PC-9 (cell line): Measurements from ENCODE around the gene PIGB. TPM values are rescaled to one million over a fixed set of nuclear protein-coding genes. Genes with fewer than 3 reads are reported as not detected.

Experiments used
- BruUV-seq: library from RNA; stranded (reverse); fragments of 400-500 nt; replicated peaks from 2 replicates; lab custom pipeline; 2021; lab: Mats Ljungman, UMichigan
- CTCF ChIA-PET: fragments of 300-600 bp; sonication (Branson Sonifier 250); formaldehyde crosslinking; loops from one replicate; lab custom pipeline; 2022; ENCODE audit warnings: antibody characterized with exemption; lab: Charles Lee
- POLR2A ChIA-PET: fragments of 300-600 bp; sonication (Branson Sonifier 250); formaldehyde crosslinking; loops from one replicate; lab custom pipeline; 2022; ENCODE audit warnings: antibody characterized with exemption; ENCODE audit not compliant: unreplicated experiment; lab: Charles Lee
- DNase-seq, 2 experiments: peaks; one replicate each; pipeline versions ENCODE4 v3.0.0 to v3.0.0-alpha.2; 2015 to 2022; ENCODE audit warnings: mixed read lengths in 1 of 2
- H2AFZ ChIP-seq: fragments of 200-600 bp; sonication (generic); 2 replicates; pipeline ENCODE4 v1.8.1; 2017; ENCODE audit warnings: antibody characterized with exemption
- H3F3A ChIP-seq: fragments of 200-600 bp; sonication (generic); 2 replicates; pipeline ENCODE4 v1.8.1; 2017; ENCODE audit warnings: antibody characterized with exemption, mild to moderate bottlenecking, low read depth; ENCODE audit not compliant: insufficient read depth
- H3K27ac ChIP-seq: fragments of 200-600 bp; sonication (generic); 2 replicates; pipeline ENCODE4 v1.6.1; 2016; ENCODE audit warnings: mixed run types
- H3K27me3 ChIP-seq: fragments of 200-600 bp; sonication (generic); 2 replicates; pipeline ENCODE4 v1.6.1; 2016; ENCODE audit warnings: low read depth, mixed run types; ENCODE audit not compliant: insufficient read depth
- H3K36me3 ChIP-seq: fragments of 200-600 bp; sonication (generic); 2 replicates; pipeline ENCODE4 v1.6.1; 2016; ENCODE audit warnings: low read depth, mixed run types
- H3K4me1 ChIP-seq: fragments of 200-600 bp; sonication (generic); replicated peaks from 2 replicates; pipeline ENCODE4 v1.6.1; 2016; ENCODE audit warnings: mixed run types; ENCODE audit not compliant: insufficient read depth
- H3K4me2 ChIP-seq: fragments of 200-600 bp; sonication (generic); 2 replicates; pipeline ENCODE4 v1.6.1; 2017; ENCODE audit warnings: mixed run types
- H3K4me3 ChIP-seq: fragments of 200-600 bp; sonication (generic); 2 replicates; pipeline ENCODE4 v1.6.1; 2016; ENCODE audit warnings: mixed run types
- H3K79me2 ChIP-seq: fragments of 200-600 bp; sonication (generic); 2 replicates; pipeline ENCODE4 v1.6.1; 2017; ENCODE audit warnings: low read depth, mixed run types
- H3K9me2 ChIP-seq: fragments of 200-600 bp; sonication (generic); 2 replicates; pipeline ENCODE4 v1.8.1; 2017; ENCODE audit warnings: mild to moderate bottlenecking; ENCODE audit not compliant: insufficient read depth
- H3K9me3 ChIP-seq: fragments of 200-600 bp; sonication (generic); 2 replicates; pipeline ENCODE4 v1.8.1; 2016; ENCODE audit warnings: low read depth; ENCODE audit not compliant: insufficient read depth
- H4K20me1 ChIP-seq: fragments of 200-600 bp; sonication (generic); 2 replicates; pipeline ENCODE4 v1.8.1; 2017; ENCODE audit not compliant: insufficient read depth
- EZH2 ChIP-seq: fragments of 200-600 bp; sonication (generic); IDR thresholded peaks from 2 replicates; pipeline ENCODE4 v1.8.0; 2017; ENCODE audit warnings: antibody characterized with exemption, low read depth
- intact Hi-C: fragments of 100-400 bp; cut with micrococcal nuclease; formaldehyde crosslinking; loops from one replicate; pipeline ENCODE4 v1.10.0; 2022; ENCODE audit not compliant: unreplicated experiment
- total RNA-seq: library from RNA; stranded (reverse); gene quantifications from 2 replicates; pipeline ENCODE4 v1.2.3, GENCODE V29; 2021
- TF ChIP-seq, protein P1 (sequence below): fragments of 200-600 bp; sonication (generic); conservative IDR thresholded peaks from 2 replicates; pipeline ENCODE4 v1.6.1; 2017; ENCODE audit warnings: mixed run types, antibody characterized with exemption, mild to moderate bottlenecking, moderate library complexity

PIGB gene
- total RNA-seq, 1 experiment from 2014 or later, result 12.2 TPM

DNA sequence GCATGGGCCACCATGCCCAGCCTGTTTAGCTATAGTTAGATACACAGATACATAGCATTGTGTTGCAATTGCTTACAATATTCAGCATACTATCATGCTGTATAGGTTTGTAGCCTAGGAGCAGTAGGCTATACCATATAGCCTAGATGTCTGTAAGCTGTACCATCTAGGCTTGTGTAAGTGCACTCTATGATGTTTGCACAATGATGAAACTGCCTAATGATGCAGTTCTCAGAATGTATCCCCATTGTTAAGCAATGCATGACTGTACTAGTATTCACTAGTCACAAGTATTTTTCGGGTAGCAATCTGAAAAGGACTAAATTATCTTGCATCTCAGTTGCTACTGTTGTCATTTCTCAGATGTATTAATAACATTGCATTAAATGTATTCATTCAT, 16.0 kb downstream of the PIGB start:
- Histone ChIP-seq H3K27me3 (no peaks in the 10 kb centered on the region), H4K20me1 (no peaks in the 10 kb centered on the region), H3F3A (no peaks in the 10 kb centered on the region), H3K79me2 (no peaks in the 10 kb centered on the region), H3K4me3 (no peak overlapping the region), H3K4me2 (no peak overlapping the region), H3K36me3 (no peaks in the 10 kb centered on the region), H3K9me3 (no peaks in the 10 kb centered on the region), H3K9me2 (no peaks in the 10 kb centered on the region), H3K27ac (no peak overlapping the region), H2AFZ (no peak overlapping the region), H3K4me1 (no peaks in the 10 kb centered on the region)
- DNase-seq, result no peak
- ChIA-PET CTCF (no interaction called here), POLR2A (no interaction called here)
- TF ChIP-seq EZH2, result no peak
- TF ChIP-seq, protein P1, sequence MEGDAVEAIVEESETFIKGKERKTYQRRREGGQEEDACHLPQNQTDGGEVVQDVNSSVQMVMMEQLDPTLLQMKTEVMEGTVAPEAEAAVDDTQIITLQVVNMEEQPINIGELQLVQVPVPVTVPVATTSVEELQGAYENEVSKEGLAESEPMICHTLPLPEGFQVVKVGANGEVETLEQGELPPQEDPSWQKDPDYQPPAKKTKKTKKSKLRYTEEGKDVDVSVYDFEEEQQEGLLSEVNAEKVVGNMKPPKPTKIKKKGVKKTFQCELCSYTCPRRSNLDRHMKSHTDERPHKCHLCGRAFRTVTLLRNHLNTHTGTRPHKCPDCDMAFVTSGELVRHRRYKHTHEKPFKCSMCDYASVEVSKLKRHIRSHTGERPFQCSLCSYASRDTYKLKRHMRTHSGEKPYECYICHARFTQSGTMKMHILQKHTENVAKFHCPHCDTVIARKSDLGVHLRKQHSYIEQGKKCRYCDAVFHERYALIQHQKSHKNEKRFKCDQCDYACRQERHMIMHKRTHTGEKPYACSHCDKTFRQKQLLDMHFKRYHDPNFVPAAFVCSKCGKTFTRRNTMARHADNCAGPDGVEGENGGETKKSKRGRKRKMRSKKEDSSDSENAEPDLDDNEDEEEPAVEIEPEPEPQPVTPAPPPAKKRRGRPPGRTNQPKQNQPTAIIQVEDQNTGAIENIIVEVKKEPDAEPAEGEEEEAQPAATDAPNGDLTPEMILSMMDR, result no peak
- intact Hi-C loops, result no loop called here
- no TSS peak for BruUV-seq

DNA sequence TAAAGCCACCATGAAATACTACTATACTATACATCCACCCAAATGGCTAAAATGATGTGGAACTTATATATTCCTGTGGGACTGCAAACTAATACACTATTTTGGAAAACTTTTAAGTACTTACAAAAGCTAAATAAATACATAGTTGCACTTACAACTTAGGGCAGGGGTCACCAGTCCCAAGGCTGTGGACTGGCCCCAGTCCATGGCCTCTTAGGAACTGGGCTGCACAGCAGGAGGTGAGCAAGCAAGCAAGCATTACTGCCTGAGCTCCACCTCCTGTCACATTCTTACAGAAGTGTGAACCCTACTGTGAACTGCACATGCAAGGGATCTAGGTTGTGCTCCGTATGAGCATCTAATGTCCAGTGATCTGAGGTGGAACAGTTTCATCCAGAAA, 18.1 kb downstream of the PIGB start:
- no peaks in the 10 kb centered on the region for H3K9me2 ChIP-seq
- ChIA-PET CTCF (no interaction called here), POLR2A (no interaction called here)
- no peaks in the 10 kb centered on the region for H3K4me1 ChIP-seq
- no peak overlapping the region for H2AFZ ChIP-seq
- H3K27ac ChIP-seq, result no peak overlapping the region
- H3K79me2 ChIP-seq, result no peaks in the 10 kb centered on the region
- no peaks in the 10 kb centered on the region for H4K20me1 ChIP-seq
- H3K4me2 ChIP-seq, result no peak overlapping the region
- intact Hi-C loops, result no loop called here
- H3K4me3 ChIP-seq, result no peak overlapping the region
- H3K27me3 ChIP-seq, result no peaks in the 10 kb centered on the region
- no TSS peak for BruUV-seq
- no peaks in the 10 kb centered on the region for H3F3A ChIP-seq
- H3K9me3 ChIP-seq, result no peaks in the 10 kb centered on the region
- H3K36me3 ChIP-seq, result no peaks in the 10 kb centered on the region
- no peak for DNase-seq
- no peak for TF ChIP-seq EZH2
- TF ChIP-seq, protein P1, result no peak

DNA sequence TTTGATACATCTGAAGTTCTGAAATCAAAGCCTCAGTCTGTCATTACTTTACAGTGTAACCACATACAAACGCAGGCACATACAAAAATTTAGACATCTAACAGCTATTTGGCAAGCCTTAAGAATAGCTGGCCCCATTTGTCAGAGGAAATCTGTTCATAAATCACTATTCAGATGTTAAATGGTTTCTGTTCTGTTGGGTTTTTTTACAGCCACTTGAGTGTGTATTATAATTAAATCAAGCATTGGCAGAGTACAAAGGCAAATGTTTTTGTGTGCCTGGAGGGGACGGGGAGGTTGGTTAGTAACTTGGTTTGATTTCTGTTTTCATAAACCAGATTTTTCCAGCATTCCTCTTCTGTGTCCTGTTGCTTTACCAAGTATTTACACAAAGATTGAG, 24.1 kb downstream of the PIGB start:
- H3K36me3 ChIP-seq, result no peaks in the 10 kb centered on the region

More for the DNA sequence above, 24.1 kb downstream of the PIGB start:
- Histone ChIP-seq H3K9me3 (no peaks in the 10 kb centered on the region), H3K27me3 (no peaks in the 10 kb centered on the region), H3K4me3 (no peak overlapping the region), H4K20me1 (no peaks in the 10 kb centered on the region), H3K9me2 (no peaks in the 10 kb centered on the region), H3K79me2 (no peaks in the 10 kb centered on the region), H3K4me1 (no peaks in the 10 kb centered on the region), H2AFZ (no peak overlapping the region), H3K4me2 (no peak overlapping the region), H3K27ac (no peak overlapping the region), H3F3A (no peaks in the 10 kb centered on the region)
- POLR2A ChIA-PET, result no interaction called here
- BruUV-seq, result no TSS peak
- CTCF ChIA-PET, result no interaction called here
- DNase-seq, result no peak
- TF ChIP-seq, protein P1, result no peak
- TF ChIP-seq EZH2, result no peak
- intact Hi-C loops, result no loop called here
